Testis (tissue), 2 donors: ENCODE measurements around the gene XYLB.

ENCODE experiments used
- CTCF ChIP-seq, 3 experiments: fragments of 450-650 bp in 2 of 3; fragments of 200-600 bp in 1 of 3; sonication (generic) in 1 of 3; IDR thresholded peaks; one replicate each; pipeline ENCODE4 v1.5.1; 2016 to 2019; ENCODE audit warnings: antibody characterized with exemption in 3 of 3, mild to moderate bottlenecking in 2 of 3, moderate library complexity in 1 of 3
- POLR2A ChIP-seq: fragments of 450-650 bp; IDR thresholded peaks from one replicate; pipeline ENCODE4 v1.6.1; 2017; ENCODE audit warnings: antibody characterized with exemption, mild to moderate bottlenecking, moderate library complexity

GRCh38 chr3:38311476-38311875 is 35.1 kb upstream of the XYLB start:
- TF ChIP-seq CTCF (IDR thresholded peaks at IDR 0.05) = no peak
- no peak for TF ChIP-seq POLR2A
